Lung (tissue), 12 donors: ENCODE data around the gene ERP27. TPM values are rescaled to one million over a fixed set of nuclear protein-coding genes. Genes with fewer than 3 reads are reported as not detected.
A peak's percentile ranks its signal among the peaks of the same experiment; 100 is the strongest.

Experiments
- ATAC-seq: fragments of 200-7000 bp; cut with Tn5 transposase; one replicate; pipeline ENCODE4 v1.9.1; 2020; ENCODE audit warnings: moderate number of reproducible peaks; ENCODE audit not compliant: insufficient read depth, low FRiP score
- DNase-seq, 3 donors: peaks; one replicate each; pipeline ENCODE4 v3.0.0-alpha.2; 2013 to 2017
- H3K27ac ChIP-seq, 2 donors: one replicate each; pipeline ENCODE4 v1.5.1; 2013; ENCODE audit warnings: mild to moderate bottlenecking in 2 of 2, moderate library complexity in 2 of 2, control low read depth in 1 of 2, inconsistent platforms in 1 of 2, low read depth in 1 of 2, low read length in 1 of 2
- H3K27me3 ChIP-seq, 3 donors: one replicate each; pipeline ENCODE4 v1.5.1; 2013; ENCODE audit warnings: low read length in 2 of 3; ENCODE audit not compliant: control insufficient read depth in 3 of 3, insufficient read depth in 3 of 3
- H3K36me3 ChIP-seq, 4 donors: one replicate each; pipeline ENCODE4 v1.5.1; 2013; ENCODE audit warnings: low read length in 4 of 4, mild to moderate bottlenecking in 1 of 4, moderate library complexity in 1 of 4; ENCODE audit not compliant: control insufficient read depth in 4 of 4, insufficient read depth in 4 of 4
- H3K4me1 ChIP-seq, 5 donors: one replicate each; pipeline ENCODE4 v1.5.1; 2013; ENCODE audit warnings: low read length in 5 of 5, mild to moderate bottlenecking in 2 of 5, moderate library complexity in 1 of 5; ENCODE audit not compliant: control insufficient read depth in 5 of 5, insufficient read depth in 5 of 5
- H3K4me3 ChIP-seq: one replicate; pipeline ENCODE4 v1.5.1; 2013; ENCODE audit warnings: mild to moderate bottlenecking, control low read depth, moderate library complexity
- H3K9ac ChIP-seq, 2 donors: one replicate each; pipeline ENCODE4 v1.5.1; 2013; ENCODE audit warnings: low read length in 2 of 2, control low read depth in 1 of 2; ENCODE audit not compliant: insufficient read depth in 1 of 2
- H3K9me3 ChIP-seq, 4 donors: one replicate each; pipeline ENCODE4 v1.5.1; 2013; ENCODE audit warnings: low read length in 3 of 4, mild to moderate bottlenecking in 1 of 4, moderate library complexity in 1 of 4; ENCODE audit not compliant: control insufficient read depth in 4 of 4, insufficient read depth in 3 of 4
- CTCF ChIP-seq: IDR thresholded peaks from 2 replicates; pipeline ENCODE4 v1.5.1; 2012; ENCODE audit warnings: mild to moderate bottlenecking; ENCODE audit errors: control extremely low read depth, extremely low read depth
- WGBS, 2 donors: extraction: QIAGEN DNeasy Blood & Tissue Kit; methylation state at CpG; one replicate each; pipeline ENCODE4 v1.1.7; 2013; 5-methylcytosine and 5-hydroxymethylcytosine counted together
- polyA plus RNA-seq, 2 donors: library from polyadenylated mRNA; stranded (reverse); fragments of 200-250 nt; gene quantifications; one replicate each; pipeline ENCODE4 v1.2.1, GENCODE V29; 2013
- total RNA-seq, 2 donors: library from RNA; depleted of rRNA in 1 of 2; stranded (reverse); fragments of >200 nt in 1 of 2; gene quantifications; one replicate each; pipeline ENCODE4 v1.2.1, GENCODE V29; 2014 to 2021
- donor health status: control.
- donor health status: control.
- donor health status: Bipolar disorder and iron deficiency.
- donor health status: healthy.
- donor health status: DM: yes; HTN: yes; CAD: no.

Gene ERP27
- total and polyA plus RNA-seq, 4 donors, result 1.9 to 64.6 (median 10.4) TPM

DNA sequence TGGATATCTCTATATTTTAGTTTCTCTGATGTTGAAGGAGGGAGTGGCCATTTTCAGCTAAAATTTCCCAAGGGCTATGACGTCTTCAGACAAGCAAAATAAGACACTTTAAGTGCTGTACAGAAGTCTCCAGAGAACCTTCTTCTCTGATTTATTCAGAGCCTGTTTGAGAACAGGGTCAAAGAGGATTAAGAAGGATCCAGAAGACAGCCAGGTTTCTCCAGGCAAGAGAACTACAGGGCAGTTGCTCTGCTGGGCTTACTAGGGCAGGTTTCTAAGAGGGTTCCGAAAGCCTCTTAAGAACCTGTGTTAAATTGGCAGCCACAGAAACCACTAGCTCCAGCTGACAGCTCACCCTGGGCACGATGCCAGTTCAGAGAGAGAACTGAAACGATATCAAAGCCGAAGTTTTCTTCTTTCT lies 53.9 kb downstream of the ERP27 start:
- peak overlapping the region in 1 of 2 donors; percentile 73 for H3K9ac ChIP-seq
- WGBS, 2 donors, result 0 to 1% methylated on average over 5 of the region's 5 CpGs

GRCh38 chr12:14883686-14884085 lies 54.7 kb downstream of the ERP27 start:
- peaks cover 0 to 1% (median 0%) of the 10 kb centered on the region in 4 donors for H3K36me3 ChIP-seq
- H3K9ac ChIP-seq, result no peak overlapping the region
- DNase-seq (peak; percentile 69 to 94 (median 93)), ATAC-seq (no peak)
- no peak for TF ChIP-seq CTCF
- H3K4me3 ChIP-seq, result no peak overlapping the region
- 79 to 88% methylated on average over 10 of the region's 10 CpGs for WGBS, 2 donors
- no peaks in the 10 kb centered on the region for H3K27me3 ChIP-seq
- H3K4me1 ChIP-seq, result peaks cover 0 to 38% (median 7%) of the 10 kb centered on the region in 5 donors
- no peaks in the 10 kb centered on the region for H3K9me3 ChIP-seq
- H3K27ac ChIP-seq, result peak overlapping the region in 1 of 2 donors; percentile 56

More for the DNA sequence above, 53.9 kb downstream of the ERP27 start:
- Histone ChIP-seq H3K36me3 (peaks cover 0 to 1% (median 0%) of the 10 kb centered on the region in 4 donors), H3K4me1 (peaks cover 0 to 43% (median 7%) of the 10 kb centered on the region in 5 donors), H3K27me3 (no peaks in the 10 kb centered on the region), H3K27ac (peak overlapping the region; percentile 79 to 85), H3K4me3 (no peak overlapping the region), H3K9me3 (no peaks in the 10 kb centered on the region)
- no peak for TF ChIP-seq CTCF
- DNase-seq (peak; percentile 74 to 81 (median 77)), ATAC-seq (peak; percentile 64)

DNA sequence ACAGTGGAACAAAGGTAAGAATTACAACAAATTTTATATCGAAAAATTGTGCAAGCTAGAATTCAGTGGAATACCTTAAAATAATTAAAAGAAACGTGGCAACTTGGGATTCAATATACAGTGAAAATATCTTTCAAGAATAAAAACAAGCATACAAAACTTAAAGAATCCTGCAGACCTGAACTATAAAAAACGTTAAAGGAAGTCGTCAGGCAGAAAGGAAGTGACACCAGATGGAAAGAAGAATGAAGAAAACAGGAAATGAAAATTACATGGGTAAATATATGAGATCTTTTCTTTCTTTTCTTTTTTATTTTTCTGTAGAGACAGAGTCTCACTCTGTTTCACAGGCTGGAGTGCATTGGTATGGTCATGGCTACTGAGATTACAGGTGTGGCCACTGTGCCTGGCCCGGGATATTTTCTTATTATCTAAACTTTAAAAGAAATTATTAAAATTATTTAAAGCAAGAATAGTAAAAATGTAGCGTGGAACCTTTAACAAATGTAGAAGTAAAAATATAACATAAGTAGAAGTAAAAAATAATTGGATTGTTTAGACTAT lies 57.4 kb downstream of the ERP27 start:
- peaks cover 0 to 29% (median 3%) of the 10 kb centered on the region in 5 donors for H3K4me1 ChIP-seq
- WGBS, 2 donors, result 63 to 75% methylated on average over 6 of the region's 6 CpGs
- no peak for TF ChIP-seq CTCF
- H3K36me3 ChIP-seq, result peaks cover 0 to 1% (median 0%) of the 10 kb centered on the region in 4 donors
- DNase-seq (no peak), ATAC-seq (no peak)
- no peaks in the 10 kb centered on the region for H3K9me3 ChIP-seq
- H3K27ac ChIP-seq, result no peak overlapping the region
- no peak overlapping the region for H3K9ac ChIP-seq
- H3K4me3 ChIP-seq, result no peak overlapping the region
- H3K27me3 ChIP-seq, result no peaks in the 10 kb centered on the region
